Measurements from ENCODE around the gene GPR149.

DNA sequence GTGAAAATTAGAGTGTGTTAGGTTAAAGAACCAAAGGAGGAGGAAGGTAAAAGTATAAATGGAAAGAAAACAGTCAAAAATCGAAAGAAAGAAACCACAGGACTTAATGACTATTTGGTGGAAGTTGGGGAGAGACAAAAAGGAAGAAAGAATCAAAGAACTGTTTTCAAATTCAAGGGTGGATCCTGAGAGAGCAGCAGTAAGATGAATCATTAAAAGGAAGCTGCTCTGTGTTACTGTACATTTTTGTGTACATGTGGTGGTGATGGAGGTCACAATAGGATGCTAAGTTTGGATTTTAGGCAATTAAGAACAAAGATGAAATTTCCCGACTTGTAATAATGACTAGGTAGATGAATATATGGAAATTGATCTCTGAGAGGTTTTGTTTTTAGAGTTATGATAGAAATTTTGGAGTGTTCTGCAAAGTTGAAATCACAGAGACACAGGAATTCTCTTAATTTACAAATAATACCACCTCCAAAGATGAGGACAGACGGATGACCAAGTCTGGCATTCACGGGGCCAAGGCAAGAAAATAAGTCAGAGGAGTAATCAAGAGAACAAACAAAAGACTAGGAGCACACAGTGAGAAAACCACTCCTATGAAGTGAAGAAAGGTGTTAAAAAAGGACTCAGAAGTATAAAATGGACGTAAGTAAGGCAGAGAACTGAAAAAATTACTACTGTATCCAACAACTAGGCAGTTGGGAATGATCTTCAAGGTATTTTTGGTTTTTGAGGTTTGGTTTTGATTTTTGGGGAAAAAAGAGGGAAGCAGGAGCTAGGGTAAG lies 112.8 kb downstream of the GPR149 start:
- TF ChIP-seq CTCF (optimal IDR thresholded peaks at IDR 0.05 in 1 of 3, IDR thresholded peaks at IDR 0.05 in 1 of 3, conservative IDR thresholded peaks at IDR 0.05 in 1 of 3; ENCODE audit: extremely low read depth in 1 of 3, insufficient read depth in 2 of 3, low read length in 3 of 3), result no peak
- no peak for TF ChIP-seq EZH2 (IDR thresholded peaks at IDR 0.05; ENCODE audit: low read length)

All from keratinocyte (primary cell).